ENCODE results near the gene DDI2.

DDI2 gene

GRCh38 chr1:15622712-15623373, 5.6 kb downstream of the DDI2 start:
- H3K4me3 ChIP-seq (ENCODE audit: low read depth, low read length): no peak overlapping the region
- TF ChIP-seq, protein P1, sequence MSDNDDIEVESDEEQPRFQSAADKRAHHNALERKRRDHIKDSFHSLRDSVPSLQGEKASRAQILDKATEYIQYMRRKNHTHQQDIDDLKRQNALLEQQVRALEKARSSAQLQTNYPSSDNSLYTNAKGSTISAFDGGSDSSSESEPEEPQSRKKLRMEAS (IDR thresholded peaks at IDR 0.05; ENCODE audit: low read depth, low read length): no peak
- no peak for TF ChIP-seq MYC (IDR thresholded peaks at IDR 0.05; ENCODE audit: low read depth, low read length)
- TF ChIP-seq POLR2A (IDR thresholded peaks at IDR 0.05; ENCODE audit: extremely low read depth, insufficient read length): no peak
- TF ChIP-seq CTCF (IDR thresholded peaks at IDR 0.05; ENCODE audit: low read depth, low read length): no peak
- no peak for DNase-seq (ENCODE audit: low read depth)

GRCh38 chr1:15623435-15623834, 6.2 kb downstream of the DDI2 start:
- no peak overlapping the region for H3K4me3 ChIP-seq (ENCODE audit: low read depth, low read length)
- DNase-seq (ENCODE audit: low read depth): no peak
- TF ChIP-seq, protein P1 (IDR thresholded peaks at IDR 0.05; ENCODE audit: low read depth, low read length): no peak
- TF ChIP-seq POLR2A (IDR thresholded peaks at IDR 0.05; ENCODE audit: extremely low read depth, insufficient read length) (no peak), CTCF (IDR thresholded peaks at IDR 0.05; ENCODE audit: low read depth, low read length) (no peak), MYC (IDR thresholded peaks at IDR 0.05; ENCODE audit: low read depth, low read length) (no peak)

GRCh38 chr1:15624133-15624714, 7.0 kb downstream of the DDI2 start:
- no peak for DNase-seq (ENCODE audit: low read depth)
- TF ChIP-seq, protein P1 (IDR thresholded peaks at IDR 0.05; ENCODE audit: low read depth, low read length): no peak
- no peak for TF ChIP-seq CTCF (IDR thresholded peaks at IDR 0.05; ENCODE audit: low read depth, low read length)
- no peak for TF ChIP-seq MYC (IDR thresholded peaks at IDR 0.05; ENCODE audit: low read depth, low read length)
- no peak for TF ChIP-seq POLR2A (IDR thresholded peaks at IDR 0.05; ENCODE audit: extremely low read depth, insufficient read length)
- H3K4me3 ChIP-seq (ENCODE audit: low read depth, low read length): no peak overlapping the region

GRCh38 chr1:15625056-15625917, 8.0 kb downstream of the DDI2 start:
- TF ChIP-seq MYC (IDR thresholded peaks at IDR 0.05; ENCODE audit: low read depth, low read length): no peak
- TF ChIP-seq CTCF (IDR thresholded peaks at IDR 0.05; ENCODE audit: low read depth, low read length): no peak
- TF ChIP-seq, protein P1 (IDR thresholded peaks at IDR 0.05; ENCODE audit: low read depth, low read length): no peak
- TF ChIP-seq POLR2A (IDR thresholded peaks at IDR 0.05; ENCODE audit: extremely low read depth, insufficient read length): no peak
- H3K4me3 ChIP-seq (ENCODE audit: low read depth, low read length): no peak overlapping the region
- no peak for DNase-seq (ENCODE audit: low read depth)

DNA sequence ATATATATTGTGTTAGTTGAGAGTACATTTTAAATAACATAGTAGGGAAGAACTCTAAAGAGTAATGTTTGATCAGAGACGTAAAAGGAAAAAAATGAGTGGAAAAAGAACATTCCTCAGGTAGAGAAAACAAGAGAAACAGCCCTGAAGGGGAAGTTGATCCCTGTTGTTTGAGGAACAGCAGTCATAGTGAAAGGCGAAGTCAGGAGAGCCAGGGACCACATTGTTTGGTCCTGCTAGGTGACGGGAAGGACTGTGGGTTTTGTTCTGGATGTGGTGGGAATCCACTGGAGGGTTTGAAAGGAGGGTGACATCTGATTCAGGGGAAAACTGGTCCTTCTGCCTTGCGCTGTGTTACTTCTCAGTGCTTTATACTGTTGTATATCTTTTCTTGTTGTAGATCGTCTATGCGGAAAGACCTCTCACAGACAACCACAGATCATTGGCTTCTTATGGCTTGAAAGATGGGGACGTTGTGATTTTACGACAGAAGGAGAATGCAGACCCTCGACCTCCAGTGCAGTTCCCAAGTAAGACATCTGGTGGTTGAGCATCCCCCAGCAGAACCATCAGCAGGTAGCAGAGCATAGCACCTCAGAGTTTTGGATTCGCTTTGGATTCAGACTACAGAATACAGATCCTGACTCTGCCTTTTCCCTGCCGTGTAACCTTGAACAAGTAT, 9.2 kb downstream of the DDI2 start:
- H3K4me3 ChIP-seq (ENCODE audit: low read depth, low read length): no peak overlapping the region
- no peak for TF ChIP-seq POLR2A (IDR thresholded peaks at IDR 0.05; ENCODE audit: extremely low read depth, insufficient read length)
- no peak for TF ChIP-seq MYC (IDR thresholded peaks at IDR 0.05; ENCODE audit: low read depth, low read length)
- TF ChIP-seq, protein P1 (IDR thresholded peaks at IDR 0.05; ENCODE audit: low read depth, low read length): no peak
- no peak for TF ChIP-seq CTCF (IDR thresholded peaks at IDR 0.05; ENCODE audit: low read depth, low read length)
- DNase-seq (ENCODE audit: low read depth): no peak
